AG09319 (cell line): Measurements from ENCODE around the gene HBS1L.

Experiments
- DNase-seq: peaks from one replicate; pipeline ENCODE4 v3.0.0-alpha.2; 2010; ENCODE audit warnings: low read depth; ENCODE audit errors: extremely low read depth
- TF ChIP-seq, protein P1 (sequence below): IDR thresholded peaks from 2 replicates; pipeline ENCODE4 v1.5.1; 2011; ENCODE audit warnings: low read depth, mild to moderate bottlenecking, inconsistent platforms, low read length, moderate library complexity

Gene HBS1L

DNA sequence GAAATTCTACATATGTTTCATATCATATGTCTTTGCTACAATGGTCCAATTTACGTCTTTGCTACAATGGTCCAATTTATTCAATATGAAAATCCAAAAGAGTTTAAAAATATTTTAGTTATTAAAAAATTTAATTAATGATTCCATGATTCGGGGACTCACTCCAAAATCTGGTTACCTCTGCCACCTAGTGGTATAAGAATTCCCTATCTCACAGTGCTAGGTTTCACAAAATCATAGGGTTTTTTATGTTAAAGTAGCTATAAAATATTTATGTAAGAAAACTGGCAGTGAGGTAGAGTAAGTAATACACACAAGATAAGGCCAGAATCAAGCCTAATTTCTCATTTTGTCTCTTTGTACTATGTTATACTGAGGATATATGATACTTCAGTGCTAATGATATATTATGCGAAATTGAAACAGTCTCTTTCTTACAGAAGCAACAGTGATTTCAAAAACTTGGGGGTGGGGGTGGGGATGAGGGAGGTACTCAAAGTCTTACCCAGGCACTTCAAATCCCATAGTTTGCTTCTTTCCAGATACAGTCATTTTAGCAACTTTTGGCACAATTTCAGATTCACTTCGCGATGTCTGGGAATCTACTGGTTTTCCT, 52.3 kb downstream of the HBS1L start:
- DNase-seq: no peak
- TF ChIP-seq, protein P1, sequence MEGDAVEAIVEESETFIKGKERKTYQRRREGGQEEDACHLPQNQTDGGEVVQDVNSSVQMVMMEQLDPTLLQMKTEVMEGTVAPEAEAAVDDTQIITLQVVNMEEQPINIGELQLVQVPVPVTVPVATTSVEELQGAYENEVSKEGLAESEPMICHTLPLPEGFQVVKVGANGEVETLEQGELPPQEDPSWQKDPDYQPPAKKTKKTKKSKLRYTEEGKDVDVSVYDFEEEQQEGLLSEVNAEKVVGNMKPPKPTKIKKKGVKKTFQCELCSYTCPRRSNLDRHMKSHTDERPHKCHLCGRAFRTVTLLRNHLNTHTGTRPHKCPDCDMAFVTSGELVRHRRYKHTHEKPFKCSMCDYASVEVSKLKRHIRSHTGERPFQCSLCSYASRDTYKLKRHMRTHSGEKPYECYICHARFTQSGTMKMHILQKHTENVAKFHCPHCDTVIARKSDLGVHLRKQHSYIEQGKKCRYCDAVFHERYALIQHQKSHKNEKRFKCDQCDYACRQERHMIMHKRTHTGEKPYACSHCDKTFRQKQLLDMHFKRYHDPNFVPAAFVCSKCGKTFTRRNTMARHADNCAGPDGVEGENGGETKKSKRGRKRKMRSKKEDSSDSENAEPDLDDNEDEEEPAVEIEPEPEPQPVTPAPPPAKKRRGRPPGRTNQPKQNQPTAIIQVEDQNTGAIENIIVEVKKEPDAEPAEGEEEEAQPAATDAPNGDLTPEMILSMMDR: peak; percentile 58

DNA sequence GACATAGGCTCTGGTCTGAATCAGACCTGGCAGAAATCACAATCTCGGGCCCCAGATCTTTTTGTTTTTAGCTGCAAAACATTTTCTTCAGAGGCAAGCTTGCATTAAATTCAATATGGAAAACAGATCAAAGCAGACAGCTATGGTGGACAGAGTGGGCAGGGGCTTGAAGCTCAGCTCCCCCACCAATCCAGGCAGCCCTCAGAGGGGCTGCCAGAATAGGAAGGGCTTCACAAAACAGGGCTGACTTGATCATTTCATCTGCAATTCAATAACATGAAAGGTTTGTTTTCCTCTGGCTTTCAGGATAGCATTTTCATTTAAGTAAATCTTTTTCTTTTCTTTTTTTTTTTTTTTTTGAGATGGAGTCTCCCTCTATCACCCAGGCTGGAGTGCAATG, 55.5 kb downstream of the HBS1L start:
- no peak for DNase-seq
- TF ChIP-seq, protein P1: no peak

DNA sequence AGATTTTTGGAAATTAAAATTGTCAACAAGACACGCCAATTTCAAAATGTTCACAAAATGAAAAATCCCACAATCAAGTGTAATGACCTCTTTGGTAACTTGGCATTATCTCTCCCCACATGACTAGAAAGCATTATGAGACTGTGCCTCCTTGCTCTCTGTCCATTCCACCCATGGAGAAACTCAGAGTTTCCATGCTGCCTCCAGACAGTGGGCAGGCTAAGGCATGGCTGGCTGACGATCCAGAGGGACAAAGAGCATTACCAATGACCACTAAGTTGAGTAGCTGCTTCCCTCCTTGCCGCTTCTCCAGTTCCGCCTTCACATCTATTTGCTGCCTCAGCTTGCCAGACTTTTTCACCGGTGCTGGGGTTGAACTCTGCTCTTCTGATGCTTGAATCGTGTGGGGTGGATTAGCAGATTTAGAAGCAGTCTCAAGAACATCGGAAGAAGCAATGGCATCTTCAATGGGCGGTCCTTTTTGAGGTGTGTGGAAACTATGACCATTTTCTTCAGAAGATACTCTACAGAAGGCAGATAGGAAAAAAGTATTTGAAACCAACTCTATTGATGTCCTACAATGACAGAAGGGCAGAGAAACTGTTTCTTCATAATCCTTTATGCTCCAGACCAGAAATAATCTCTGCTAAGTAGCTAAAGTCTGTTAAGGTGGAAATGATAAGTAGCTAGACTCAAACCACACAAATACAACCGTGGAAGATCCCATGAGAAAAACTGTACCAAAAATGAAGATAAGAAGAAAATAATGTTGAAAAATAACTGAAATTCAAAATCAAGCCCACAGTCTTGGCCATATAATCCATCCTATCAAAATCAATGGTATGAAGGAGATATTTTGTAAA, 57.3 kb downstream of the HBS1L start:
- no peak for DNase-seq
- TF ChIP-seq, protein P1: no peak

DNA sequence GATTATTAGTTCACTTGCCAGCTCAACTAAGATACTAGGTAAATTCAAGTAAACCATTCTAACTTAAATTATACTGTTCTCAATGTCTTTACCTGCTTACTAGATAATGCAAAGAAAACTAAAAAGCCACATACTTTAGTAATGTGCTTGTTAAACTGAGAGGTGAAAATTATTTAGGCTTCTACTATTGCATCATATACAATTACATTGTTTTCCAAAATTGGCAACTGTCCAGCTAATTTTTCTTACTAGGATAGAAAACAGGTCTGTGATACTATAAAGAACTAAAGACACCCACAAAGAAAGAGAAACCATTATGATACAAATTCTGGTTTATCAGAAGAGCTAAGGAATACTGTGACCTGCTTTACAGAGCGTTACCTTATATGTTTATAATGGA, 59.1 kb downstream of the HBS1L start:
- TF ChIP-seq, protein P1: no peak
- DNase-seq: no peak

DNA sequence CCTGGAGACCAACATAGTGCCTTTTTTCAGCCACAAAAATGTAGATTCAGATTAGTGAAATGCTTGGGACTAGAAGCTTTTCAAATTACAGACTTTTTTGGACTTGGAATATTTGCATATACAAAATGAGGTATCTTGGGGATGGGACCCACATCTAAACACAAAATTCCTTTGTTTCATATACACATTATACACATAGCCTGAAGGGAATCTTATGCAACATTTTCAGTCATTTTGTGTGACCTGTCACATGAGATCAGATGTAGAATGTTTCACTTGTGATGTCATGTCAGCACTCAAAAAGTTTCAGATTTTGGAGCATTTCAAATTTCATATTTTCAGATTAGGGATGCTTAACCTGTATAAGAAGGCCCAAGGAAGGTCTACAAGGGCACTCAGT, 60.2 kb downstream of the HBS1L start:
- no peak for DNase-seq
- TF ChIP-seq, protein P1: no peak

DNA sequence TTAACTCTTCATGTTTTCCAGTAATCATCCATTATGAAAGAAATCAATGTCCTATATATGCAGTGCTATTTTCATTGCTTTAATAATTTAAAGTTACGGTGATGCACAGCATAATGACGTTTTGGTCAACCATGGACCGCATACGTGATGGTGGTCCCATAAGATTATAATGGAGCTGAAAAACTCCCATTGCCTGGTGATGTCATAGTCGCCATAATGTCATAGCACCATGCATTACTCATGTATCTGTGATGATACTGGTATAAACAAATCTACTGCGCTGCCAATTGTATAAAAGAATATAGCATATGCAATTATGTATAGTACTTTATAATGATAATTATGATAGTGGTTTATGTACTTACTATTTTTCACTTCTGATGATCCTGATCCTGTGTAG, 62.5 kb downstream of the HBS1L start:
- TF ChIP-seq, protein P1: no peak
- DNase-seq: no peak

DNA sequence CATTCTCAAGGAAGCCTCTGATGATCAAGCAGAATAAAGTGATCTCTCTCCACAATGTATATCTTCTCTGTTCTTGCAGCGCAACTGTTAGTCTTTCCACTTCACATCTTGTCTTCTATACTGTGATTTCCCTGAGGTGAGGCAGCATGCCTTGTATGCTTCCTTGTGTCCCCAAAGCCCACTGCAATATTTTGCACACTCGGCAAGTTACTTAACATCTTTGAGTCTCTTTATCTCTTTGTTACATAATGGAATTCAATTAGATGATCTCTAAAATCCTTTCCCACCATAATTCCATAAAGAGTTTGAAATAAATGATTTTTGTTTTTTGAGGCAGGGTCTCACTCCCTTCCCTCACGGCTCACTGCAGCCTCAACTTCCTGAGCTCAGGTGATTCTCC, 64.4 kb downstream of the HBS1L start:
- DNase-seq: no peak

More for the DNA sequence above, 64.4 kb downstream of the HBS1L start:
- TF ChIP-seq, protein P1: no peak
